DMS53 treated with DMSO at 0.1 percent for 48 hours (cell line): ENCODE measurements around the gene PF4V1.

ENCODE experiments used
- DNase-seq: peaks from one replicate; lab custom pipeline; 2025; ENCODE audit not compliant: unreplicated experiment; lab: John Stamatoyannopoulos, UW

The PF4V1 gene, protein sequence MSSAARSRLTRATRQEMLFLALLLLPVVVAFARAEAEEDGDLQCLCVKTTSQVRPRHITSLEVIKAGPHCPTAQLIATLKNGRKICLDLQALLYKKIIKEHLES

DNA sequence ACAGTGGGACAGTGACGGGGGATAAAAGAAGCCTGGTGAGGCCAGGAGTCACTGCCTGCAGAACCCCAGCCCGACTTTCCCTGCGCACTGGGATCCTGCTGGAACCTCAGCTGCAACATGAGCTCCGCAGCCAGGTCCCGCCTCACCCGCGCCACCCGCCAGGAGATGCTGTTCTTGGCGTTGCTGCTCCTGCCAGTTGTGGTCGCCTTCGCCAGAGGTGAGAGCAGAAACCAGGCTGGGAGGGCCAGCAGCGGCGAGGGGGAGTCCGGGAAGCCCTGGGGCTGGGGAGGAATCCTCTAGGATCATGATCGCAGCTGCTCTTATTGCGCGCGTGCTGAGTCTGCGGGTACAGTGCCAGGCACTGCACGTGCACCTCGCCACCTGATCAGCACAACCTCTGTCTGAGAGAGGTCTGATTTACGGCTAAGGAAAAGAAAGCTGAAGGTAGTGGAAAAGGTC lies at the start of gene PF4V1:
PF4V1 (plus strand) TSS at position 51 of the 459 bp plus-strand sequence; CDS start at position 118, 67 bp downstream.
- no peak for DNase-seq

DNA sequence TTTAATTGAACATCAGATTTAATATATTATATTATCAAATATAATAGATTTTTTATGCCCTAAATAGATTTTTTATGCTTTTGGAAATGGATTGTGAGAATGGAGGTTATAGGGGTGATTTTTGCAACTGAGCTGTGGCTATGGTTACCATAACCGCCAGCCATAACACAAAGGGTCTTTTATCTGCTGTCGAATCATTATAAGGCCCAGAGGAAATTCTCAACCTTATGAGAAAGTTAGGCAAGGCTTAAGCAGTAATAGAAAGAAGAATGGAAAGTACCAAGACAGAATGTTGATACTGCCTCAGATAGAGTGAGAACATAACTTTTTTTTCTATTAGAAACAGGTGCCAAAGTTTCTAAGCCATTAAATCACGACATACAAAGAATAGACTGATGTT lies 42.9 kb upstream of the PF4V1 start:
- no peak for DNase-seq

DNA sequence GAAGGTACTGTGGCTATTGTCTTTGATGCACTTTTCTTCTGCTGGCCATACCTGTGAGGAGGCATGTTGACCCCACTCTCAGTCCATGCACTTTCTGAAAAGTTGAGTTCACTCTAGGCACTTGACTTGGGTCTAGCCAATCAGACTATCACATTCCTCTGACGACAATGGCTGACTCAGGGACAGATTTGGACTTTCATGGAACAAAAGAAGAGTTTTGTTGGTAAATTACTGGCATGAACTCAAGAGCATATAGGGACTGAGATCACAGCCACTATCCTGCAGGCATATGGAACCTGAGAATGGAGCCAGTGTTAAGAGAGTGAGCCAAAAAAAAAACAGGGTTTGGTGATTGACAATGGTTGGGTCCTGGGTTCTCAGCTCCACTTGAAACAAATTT lies 41.3 kb upstream of the PF4V1 start:
- DNase-seq, result no peak

DNA sequence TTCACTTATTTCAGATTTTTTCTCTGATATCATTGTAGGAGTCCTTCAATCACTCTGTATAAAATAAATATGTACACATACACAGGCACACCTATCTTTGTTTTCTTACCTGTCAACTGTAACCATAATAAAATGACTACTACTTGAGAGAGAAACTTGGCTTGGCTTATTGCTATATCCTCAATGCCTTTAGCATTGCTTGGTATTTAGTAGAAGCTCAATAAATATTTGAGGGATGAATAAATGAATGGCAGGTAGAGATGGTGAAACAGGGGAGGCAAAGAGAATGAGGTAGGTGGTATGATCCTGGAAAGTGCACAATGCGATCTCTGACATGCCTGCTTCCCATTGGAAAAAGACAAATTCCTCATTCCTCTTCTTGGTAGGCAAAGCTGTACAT lies 38.4 kb upstream of the PF4V1 start:
- no peak for DNase-seq

DNA sequence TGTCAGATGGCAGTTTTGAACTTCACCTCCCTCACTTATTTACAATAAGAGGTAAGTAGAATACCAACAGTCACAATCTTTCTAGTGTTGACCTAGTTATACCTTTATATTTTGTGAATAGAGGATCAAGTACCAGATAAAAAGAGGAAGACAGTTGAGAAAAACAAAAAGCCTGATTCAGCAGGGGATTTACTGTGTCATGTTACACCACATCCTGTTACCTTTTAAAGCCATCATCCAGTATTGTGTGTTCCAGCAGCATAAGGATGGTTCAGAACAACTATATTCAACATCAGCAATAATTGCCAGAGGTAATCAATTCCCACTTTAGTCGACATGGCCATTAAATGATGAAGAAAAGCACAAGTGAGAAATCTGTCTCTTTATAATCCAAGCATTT lies 38.0 kb upstream of the PF4V1 start:
- DNase-seq, result peak; percentile 38

DNA sequence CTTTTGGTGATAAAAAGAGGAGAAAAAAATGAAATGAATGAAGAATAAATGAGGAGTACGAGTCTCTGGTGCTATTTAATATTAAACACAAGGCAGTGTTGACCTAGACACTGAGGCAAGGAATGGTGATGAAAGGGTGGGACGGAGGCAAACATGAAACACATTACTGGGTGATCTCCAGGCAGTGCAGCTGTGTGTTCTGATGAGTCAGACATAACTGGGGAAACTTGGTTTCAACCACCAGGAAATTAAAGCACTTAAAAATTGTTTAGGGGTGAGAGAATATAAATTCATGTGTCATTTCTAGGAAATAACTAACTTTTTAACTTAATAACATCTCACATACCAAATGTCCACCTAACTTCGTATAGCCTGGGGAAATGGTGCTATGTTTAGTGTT lies 36.3 kb upstream of the PF4V1 start:
- DNase-seq, result peak; percentile 66

DNA sequence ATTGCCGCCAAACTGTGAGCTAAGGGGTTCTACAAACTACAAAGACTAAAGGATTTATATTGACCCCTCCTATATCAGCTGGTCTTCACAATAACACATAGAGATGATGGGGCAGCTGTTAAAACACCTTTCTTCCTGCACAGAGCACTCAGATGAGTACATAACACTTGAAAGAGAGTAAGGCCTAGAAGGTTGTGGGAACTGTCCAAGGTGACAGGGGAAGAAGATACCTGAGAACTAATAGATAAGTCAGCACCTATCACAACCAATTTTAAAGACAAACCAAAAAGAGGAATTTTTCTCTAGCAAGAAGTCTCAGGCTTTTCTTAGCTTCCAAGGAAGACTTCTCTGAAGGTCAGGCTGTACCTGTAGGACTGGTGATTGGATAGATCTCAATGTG lies 35.8 kb upstream of the PF4V1 start:
- DNase-seq, result peak; percentile 84

DNA sequence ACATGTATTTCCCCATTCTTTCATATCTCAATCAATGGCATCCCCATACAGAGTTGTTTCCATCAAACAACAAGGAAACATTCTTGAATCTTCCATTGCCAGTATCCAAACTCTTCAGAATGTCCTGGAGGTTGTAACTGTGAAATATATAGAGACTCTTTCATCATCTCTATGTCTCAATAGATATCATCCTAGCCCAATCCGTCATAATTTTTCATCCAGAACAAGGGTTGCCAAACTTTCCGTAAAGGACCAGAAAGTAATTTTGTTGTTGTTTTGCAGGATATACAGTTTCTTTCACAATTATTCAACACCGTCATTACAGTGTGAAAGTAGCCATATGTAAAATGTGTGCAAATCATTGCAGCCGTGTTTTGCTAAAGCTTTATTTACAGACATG lies 31.8 kb upstream of the PF4V1 start:
- DNase-seq, result no peak

DNA sequence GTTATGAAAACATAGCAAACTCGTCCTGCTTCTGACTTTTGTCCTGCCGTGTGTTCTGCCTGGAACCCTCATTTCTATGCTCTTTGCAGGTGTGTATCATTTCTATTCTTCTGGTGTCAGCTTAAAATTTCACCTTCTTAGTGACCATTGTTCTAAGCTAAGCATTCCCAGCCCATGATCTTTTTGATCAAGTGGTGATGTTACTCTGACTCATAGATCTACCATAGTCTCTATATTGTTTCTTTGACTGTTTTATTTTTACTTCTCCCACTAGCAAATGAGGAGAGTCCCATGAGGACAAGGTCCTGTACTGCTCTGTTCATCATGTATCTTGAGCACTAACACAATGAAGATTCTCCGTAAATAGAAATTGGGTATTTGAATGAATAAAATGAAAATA lies 30.7 kb upstream of the PF4V1 start:
- no peak for DNase-seq

DNA sequence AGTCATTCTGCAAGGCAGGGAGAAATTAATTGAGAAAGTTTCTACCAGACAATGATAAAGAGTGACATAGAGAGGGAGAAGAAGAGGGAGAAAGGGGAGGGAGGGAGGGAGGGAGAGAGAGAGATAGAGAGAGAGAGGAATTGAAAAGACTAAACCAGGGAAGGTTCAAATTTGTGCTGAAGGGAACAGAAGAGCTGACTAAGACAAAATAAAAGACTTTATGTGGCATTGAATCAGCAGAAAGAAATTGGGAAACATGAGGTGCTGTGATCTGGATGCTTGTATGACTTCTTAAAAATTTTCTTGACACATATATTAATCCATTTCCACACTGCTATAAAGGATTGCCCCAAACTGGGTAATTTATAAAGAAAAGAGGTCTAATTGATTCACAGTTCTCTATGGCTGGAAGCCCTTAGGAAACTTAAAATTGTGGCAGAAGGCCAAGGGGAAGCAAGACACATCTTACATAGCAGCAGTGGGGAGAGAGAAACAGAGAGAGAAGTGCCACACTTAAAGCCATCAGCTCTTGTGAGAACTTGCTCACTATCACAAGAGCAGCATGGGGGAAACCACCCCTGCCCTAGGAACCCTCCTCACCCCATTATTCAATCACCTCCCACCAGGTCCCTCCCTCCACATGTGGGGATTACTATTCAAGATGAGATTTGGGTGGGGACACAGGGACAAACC lies 30.1 kb upstream of the PF4V1 start:
- no peak for DNase-seq

DNA sequence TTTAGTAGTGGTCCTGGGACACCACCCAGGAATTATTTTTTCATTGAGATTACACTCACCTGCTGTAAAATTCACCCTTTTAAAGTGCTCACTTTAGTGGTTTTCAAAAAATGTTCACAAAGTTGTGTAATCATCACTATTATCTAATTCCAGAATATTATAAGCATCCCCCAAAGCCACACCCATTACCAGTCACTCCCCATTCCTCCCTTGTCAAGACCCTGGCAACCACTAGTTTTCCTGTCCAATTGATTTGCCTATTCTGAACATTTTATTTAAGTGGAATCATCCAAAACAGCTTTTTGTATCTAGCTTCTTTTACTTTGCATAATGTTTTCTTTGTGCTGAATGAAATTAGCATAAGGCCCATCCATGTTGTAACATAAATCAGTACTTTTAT lies 29.3 kb upstream of the PF4V1 start:
- DNase-seq, result no peak

DNA sequence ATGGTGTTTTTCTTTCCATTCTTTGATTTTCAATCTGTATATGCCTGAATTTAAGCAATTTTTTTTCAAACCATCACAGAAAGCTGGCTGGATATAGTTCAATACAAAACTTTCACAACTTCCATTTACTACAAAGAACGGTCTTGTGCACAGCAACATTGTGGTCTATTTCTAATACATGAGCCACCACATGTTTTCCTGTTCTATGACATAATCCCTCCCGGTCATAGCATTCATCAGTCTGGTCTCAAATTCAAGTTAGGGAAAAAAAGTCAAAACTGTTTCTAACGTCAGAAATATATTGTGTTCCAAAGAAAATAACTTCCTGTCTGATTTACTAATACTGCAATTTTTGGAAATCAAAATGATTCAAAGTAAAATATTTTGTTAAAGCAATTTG lies 24.1 kb upstream of the PF4V1 start:
- no peak for DNase-seq

DNA sequence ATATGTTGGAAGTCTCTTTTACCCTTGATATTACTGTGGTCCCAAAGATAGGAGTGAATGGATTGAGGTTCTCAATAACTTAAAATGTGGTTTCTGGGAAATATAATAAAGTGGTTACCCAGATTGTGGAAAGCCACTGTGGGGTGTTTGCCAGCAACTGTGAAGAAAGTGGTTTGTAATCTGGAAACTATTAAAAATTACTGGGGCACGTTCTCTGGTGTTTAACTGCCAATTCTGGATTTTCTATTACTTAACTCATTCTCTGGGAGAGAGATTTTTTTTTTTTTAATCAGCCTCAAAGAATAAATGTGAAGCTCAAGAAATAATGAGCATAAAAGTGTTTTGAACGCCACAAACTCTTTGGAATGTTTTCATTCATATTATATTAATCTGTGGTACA lies 21.5 kb upstream of the PF4V1 start:
- no peak for DNase-seq

DNA sequence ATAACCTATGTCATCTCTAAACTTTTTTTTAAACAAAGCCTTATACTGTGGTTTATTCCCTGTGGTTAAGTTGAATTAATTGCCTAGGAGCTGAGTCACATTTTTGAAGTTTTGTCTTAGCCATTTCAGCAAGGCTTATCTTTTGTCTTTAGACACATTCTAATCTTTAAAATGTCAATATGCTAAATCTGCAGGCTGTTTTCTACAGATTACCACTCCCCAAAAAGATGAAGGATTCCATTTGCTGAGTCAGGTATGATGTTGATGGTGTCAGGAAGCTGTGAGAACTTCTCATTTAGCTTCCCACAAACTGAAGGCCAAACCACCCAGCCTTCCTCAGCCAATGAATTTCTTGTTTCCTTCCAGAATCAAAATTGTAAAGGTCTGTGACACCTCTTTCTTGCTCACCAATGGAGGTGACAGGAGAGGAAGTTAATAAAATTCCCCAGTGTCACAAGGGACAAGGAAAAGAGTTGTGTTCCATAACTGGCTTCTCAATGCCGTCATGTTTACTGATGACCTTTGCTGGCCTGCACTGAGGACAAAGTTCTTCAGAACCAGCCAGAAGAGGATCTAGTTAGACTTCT lies 20.4 kb upstream of the PF4V1 start:
- DNase-seq, result no peak

DNA sequence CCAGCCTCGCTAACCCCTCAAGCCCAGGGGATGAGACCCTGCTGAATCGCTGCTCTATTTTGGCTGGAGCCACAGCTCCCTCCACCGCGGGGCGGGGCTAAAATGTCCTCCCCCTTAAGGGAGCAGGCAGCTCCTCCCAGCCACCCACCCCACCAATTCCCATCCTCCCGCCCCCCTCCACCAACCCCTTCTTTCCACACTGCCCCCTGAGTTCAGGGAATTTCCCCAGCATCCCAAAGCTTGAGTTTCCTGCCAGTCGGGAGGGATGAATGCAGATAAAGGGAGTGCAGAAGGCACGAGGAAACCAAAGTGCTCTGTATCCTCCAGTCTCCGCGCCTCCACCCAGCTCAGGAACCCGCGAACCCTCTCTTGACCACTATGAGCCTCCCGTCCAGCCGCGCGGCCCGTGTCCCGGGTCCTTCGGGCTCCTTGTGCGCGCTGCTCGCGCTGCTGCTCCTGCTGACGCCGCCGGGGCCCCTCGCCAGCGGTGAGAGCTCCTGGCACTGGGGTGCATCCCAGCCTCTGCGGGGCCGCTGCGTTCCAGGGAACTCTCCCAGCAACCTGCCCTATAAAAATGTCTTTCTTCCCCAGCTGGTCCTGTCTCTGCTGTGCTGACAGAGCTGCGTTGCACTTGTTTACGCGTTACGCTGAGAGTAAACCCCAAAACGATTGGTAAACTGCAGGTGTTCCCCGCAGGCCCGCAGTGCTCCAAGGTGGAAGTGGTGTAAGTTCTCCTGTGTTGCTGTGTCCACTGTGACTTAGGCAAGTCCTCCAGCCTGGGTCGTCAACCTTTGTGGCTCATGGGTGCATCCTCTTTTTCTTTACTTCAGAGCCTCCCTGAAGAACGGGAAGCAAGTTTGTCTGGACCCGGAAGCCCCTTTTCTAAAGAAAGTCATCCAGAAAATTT lies 16.5 kb upstream of the PF4V1 start, which contains the start of gene CXCL6:
CXCL6 (plus strand) TSS at position 306 of the 907 bp plus-strand sequence; CDS start at position 379, 73 bp downstream.
- DNase-seq, result no peak

DNA sequence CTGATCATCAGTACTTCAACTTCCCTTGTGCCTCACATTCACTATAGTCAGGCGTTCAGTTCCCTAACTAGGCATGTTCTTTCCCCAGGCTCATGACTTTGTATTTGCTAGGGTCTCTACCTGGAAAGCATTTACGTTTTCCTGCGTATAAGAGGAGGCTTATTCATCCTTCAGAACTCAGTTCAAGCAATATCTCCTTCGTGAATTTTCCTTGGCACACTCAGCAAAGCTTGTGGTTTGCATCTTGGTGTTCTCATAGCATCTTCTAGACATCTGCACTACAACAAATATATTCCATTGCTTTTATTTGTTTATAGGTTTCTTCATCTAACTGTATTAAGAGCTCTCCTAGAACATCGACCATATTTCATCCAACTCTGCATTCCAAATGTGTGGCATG lies 14.0 kb upstream of the PF4V1 start:
- no peak for DNase-seq

DNA sequence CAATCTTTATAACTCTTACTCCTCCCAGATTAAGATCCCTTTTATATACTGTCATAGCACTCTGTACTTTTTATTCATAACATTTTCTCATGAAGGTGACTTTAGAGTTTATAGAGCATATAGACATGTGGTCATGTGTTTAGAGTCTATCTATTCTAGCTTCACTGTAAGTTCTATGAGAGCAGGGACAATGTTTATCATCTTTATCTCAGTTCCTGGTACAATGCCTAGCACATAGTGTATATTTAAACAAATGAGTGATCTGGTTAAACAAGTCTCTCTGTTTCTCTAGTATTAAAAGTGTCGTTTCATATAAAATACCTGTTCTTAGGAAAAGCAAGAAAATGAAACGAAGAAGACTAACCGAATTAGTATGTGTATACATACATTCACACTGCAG lies 13.4 kb upstream of the PF4V1 start:
- DNase-seq, result no peak

DNA sequence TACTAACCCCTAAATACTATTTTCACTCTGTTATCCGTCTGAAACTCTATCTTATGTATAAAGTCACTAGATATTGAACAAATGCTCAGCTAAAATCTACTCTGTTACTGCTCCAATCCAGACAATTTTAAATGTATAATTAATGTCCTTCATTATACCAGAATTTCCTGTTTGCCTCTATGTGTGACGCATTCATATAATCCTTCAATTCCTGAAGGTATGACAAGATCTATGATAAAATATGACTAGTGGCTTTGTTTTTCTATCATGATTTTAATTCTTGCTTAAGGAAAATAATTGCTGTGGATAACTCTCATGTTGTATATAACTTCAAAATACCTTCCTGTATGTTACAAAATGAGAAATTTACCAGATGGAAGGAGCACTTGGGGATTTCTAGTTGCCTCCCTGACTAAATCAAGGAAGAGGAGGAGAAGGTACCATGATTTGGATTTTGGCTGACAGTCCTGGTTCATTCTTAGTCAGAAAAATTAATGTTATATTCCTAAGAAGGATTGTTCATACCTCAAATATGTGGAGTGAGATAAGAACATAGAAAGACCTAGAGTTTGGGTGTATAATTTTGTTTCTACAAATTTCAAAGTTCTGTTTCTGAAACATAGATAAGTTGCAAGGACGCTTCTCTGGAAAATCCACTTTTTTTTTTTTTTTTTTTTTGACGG lies 11.7 kb upstream of the PF4V1 start:
- no peak for DNase-seq

DNA sequence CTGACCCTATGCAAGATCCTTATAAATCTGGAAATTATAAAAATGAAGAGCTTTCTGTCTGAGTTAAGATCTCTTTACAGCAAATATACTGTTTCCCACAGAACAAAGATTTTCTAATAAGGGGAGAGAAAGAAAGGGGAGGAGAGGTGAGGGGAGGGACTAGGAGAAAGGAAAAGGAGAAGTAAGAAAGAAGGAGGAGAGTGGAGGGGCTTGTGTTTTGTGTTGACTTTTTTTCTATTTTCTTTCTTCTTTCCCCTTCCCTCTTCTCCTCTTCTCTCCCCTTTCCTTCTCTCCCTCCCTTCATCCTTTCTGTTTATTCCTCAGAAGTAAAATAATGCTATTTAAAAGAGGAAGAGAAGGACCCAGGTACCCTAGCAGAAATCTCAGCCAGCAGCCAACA lies 10.4 kb upstream of the PF4V1 start:
- no peak for DNase-seq

DNA sequence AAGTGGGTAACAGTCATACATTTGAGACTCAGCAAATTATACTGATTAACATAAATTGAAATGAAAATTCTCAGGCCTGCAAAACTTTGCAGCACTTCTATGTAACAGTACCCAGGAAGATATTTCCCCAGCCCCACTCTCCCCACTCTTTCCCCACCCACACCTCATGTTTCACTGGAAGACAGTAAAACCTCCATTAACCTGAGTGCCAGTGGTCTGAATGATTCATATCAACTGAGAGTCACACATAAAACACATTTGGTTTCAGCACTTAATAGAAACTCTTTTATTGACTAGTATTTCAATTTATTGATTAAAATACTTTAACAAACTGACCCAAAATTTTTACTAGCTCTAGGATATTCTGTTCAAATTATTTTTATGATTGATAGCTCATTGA lies 9.7 kb upstream of the PF4V1 start:
- DNase-seq, result no peak

DNA sequence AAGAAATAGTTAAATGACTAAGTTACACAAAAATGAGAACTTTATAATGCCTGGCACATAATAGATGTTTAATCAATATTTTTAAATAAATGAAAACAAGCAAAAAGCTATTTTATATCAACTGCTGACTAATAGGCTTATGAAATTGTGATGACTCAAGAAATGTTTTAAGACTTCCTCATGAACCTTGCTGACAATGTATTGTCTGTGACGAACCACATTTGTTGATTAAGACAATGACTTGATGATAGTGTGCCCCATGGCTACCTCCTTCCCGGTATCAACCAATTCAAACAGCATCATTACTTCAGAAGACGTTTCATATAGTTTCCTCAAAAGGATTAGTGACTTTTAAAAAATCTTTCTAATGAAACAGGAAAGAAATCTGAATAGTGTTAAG lies 8.8 kb upstream of the PF4V1 start:
- no peak for DNase-seq
